ENCODE results near the gene DUSP7. TPM values are rescaled to one million over a fixed set of nuclear protein-coding genes. Genes with fewer than 3 reads are reported as not detected.
"Not testable (repeated sequence)": the region's sequence is repeated elsewhere in the genome, so short reads cannot be mapped to it uniquely, and the experiment has no call there.

Gene DUSP7
- polyA plus RNA-seq, 2 donors: 18.2 to 35.2 TPM

GRCh38 chr3:52043039-52043438 lies 13.3 kb downstream of the DUSP7 start:
- H3K27me3 ChIP-seq (ENCODE audit: control insufficient read depth in 1 of 2, insufficient read depth in 2 of 2, low read length in 2 of 2); H3K4me3 ChIP-seq (ENCODE audit: low read depth in 1 of 2, low read length in 2 of 2); H3K36me3 ChIP-seq (ENCODE audit: control insufficient read depth in 2 of 2, insufficient read depth in 2 of 2, low read length in 1 of 2); H3K9me3 ChIP-seq (ENCODE audit: control insufficient read depth in 2 of 2, insufficient read depth in 1 of 2, low read depth in 1 of 2, low read length in 1 of 2); H3K27ac ChIP-seq (ENCODE audit: low read depth in 2 of 2, low read length in 1 of 2): not testable (repeated sequence)
- WGBS, 2 donors: 86 to 97% methylated on average over 1 of the region's 1 CpG
- peaks cover 0 to 60% of the 10 kb centered on the region in 2 donors for H3K4me1 ChIP-seq (ENCODE audit: control insufficient read depth in 2 of 2, insufficient read depth in 2 of 2, low read length in 1 of 2)

- Histone ChIP-seq H3K36me3 (ENCODE audit: control insufficient read depth in 2 of 2, insufficient read depth in 2 of 2, low read length in 1 of 2) (no peaks in the 10 kb centered on the region), H3K27me3 (ENCODE audit: control insufficient read depth in 1 of 2, insufficient read depth in 2 of 2, low read length in 2 of 2) (no peaks in the 10 kb centered on the region), H3K27ac (ENCODE audit: low read depth in 2 of 2, low read length in 1 of 2) (no peak overlapping the region), H3K4me1 (ENCODE audit: control insufficient read depth in 2 of 2, insufficient read depth in 2 of 2, low read length in 1 of 2) (peaks cover 0 to 48% of the 10 kb centered on the region in 2 donors), H3K9me3 (ENCODE audit: control insufficient read depth in 2 of 2, insufficient read depth in 1 of 2, low read depth in 1 of 2, low read length in 1 of 2) (no peaks in the 10 kb centered on the region), H3K4me3 (ENCODE audit: low read depth in 1 of 2, low read length in 2 of 2) (no peak overlapping the region)
- 66 to 67% methylated on average over 10 of the region's 10 CpGs for WGBS, 2 donors
Measured at GRCh38 chr3:52041118-52041731, 15.1 kb downstream of the DUSP7 start.

GRCh38 chr3:52040600-52040999 lies 15.8 kb downstream of the DUSP7 start:
- Histone ChIP-seq H3K36me3 (ENCODE audit: control insufficient read depth in 2 of 2, insufficient read depth in 2 of 2, low read length in 1 of 2) (no peaks in the 10 kb centered on the region), H3K27me3 (ENCODE audit: control insufficient read depth in 1 of 2, insufficient read depth in 2 of 2, low read length in 2 of 2) (no peaks in the 10 kb centered on the region), H3K4me3 (ENCODE audit: low read depth in 1 of 2, low read length in 2 of 2) (no peak overlapping the region), H3K9me3 (ENCODE audit: control insufficient read depth in 2 of 2, insufficient read depth in 1 of 2, low read depth in 1 of 2, low read length in 1 of 2) (no peaks in the 10 kb centered on the region), H3K4me1 (ENCODE audit: control insufficient read depth in 2 of 2, insufficient read depth in 2 of 2, low read length in 1 of 2) (peaks cover 0 to 42% of the 10 kb centered on the region in 2 donors), H3K27ac (ENCODE audit: low read depth in 2 of 2, low read length in 1 of 2) (no peak overlapping the region)
- 80 to 87% methylated on average over 8 of the region's 8 CpGs for WGBS, 2 donors

- no peak overlapping the region for H3K4me3 ChIP-seq (ENCODE audit: low read depth in 1 of 2, low read length in 2 of 2)
- 40 to 45% methylated on average over 17 of the region's 17 CpGs for WGBS, 2 donors
- H3K4me1 ChIP-seq (ENCODE audit: control insufficient read depth in 2 of 2, insufficient read depth in 2 of 2, low read length in 1 of 2): peaks cover 0 to 34% of the 10 kb centered on the region in 2 donors
- no peaks in the 10 kb centered on the region for H3K9me3 ChIP-seq (ENCODE audit: control insufficient read depth in 2 of 2, insufficient read depth in 1 of 2, low read depth in 1 of 2, low read length in 1 of 2)
- no peaks in the 10 kb centered on the region for H3K36me3 ChIP-seq (ENCODE audit: control insufficient read depth in 2 of 2, insufficient read depth in 2 of 2, low read length in 1 of 2)
- H3K27me3 ChIP-seq (ENCODE audit: control insufficient read depth in 1 of 2, insufficient read depth in 2 of 2, low read length in 2 of 2): no peaks in the 10 kb centered on the region
- peak overlapping the region in 1 of 2 donors; percentile 5 for H3K27ac ChIP-seq (ENCODE audit: low read depth in 2 of 2, low read length in 1 of 2)
Measured at GRCh38 chr3:52039846-52040245, 16.5 kb downstream of the DUSP7 start.

GRCh38 chr3:52039426-52039825 lies 16.9 kb downstream of the DUSP7 start:
- H3K4me3 ChIP-seq (ENCODE audit: low read depth in 1 of 2, low read length in 2 of 2): no peak overlapping the region
- no peaks in the 10 kb centered on the region for H3K27me3 ChIP-seq (ENCODE audit: control insufficient read depth in 1 of 2, insufficient read depth in 2 of 2, low read length in 2 of 2)
- no peaks in the 10 kb centered on the region for H3K36me3 ChIP-seq (ENCODE audit: control insufficient read depth in 2 of 2, insufficient read depth in 2 of 2, low read length in 1 of 2)
- H3K9me3 ChIP-seq (ENCODE audit: control insufficient read depth in 2 of 2, insufficient read depth in 1 of 2, low read depth in 1 of 2, low read length in 1 of 2): no peaks in the 10 kb centered on the region
- H3K4me1 ChIP-seq (ENCODE audit: control insufficient read depth in 2 of 2, insufficient read depth in 2 of 2, low read length in 1 of 2): peaks cover 0 to 33% of the 10 kb centered on the region in 2 donors
- WGBS, 2 donors: 81 to 84% methylated on average over 4 of the region's 4 CpGs
- H3K27ac ChIP-seq (ENCODE audit: low read depth in 2 of 2, low read length in 1 of 2): peak overlapping the region in 1 of 2 donors; percentile 5

GRCh38 chr3:52038227-52038626 lies 18.1 kb downstream of the DUSP7 start:
- Histone ChIP-seq H3K27ac (ENCODE audit: low read depth in 2 of 2, low read length in 1 of 2) (no peak overlapping the region), H3K27me3 (ENCODE audit: control insufficient read depth in 1 of 2, insufficient read depth in 2 of 2, low read length in 2 of 2) (no peaks in the 10 kb centered on the region), H3K9me3 (ENCODE audit: control insufficient read depth in 2 of 2, insufficient read depth in 1 of 2, low read depth in 1 of 2, low read length in 1 of 2) (no peaks in the 10 kb centered on the region), H3K4me3 (ENCODE audit: low read depth in 1 of 2, low read length in 2 of 2) (no peak overlapping the region), H3K36me3 (ENCODE audit: control insufficient read depth in 2 of 2, insufficient read depth in 2 of 2, low read length in 1 of 2) (no peaks in the 10 kb centered on the region), H3K4me1 (ENCODE audit: control insufficient read depth in 2 of 2, insufficient read depth in 2 of 2, low read length in 1 of 2) (peaks cover 0 to 28% of the 10 kb centered on the region in 2 donors)
- 40 to 76% methylated on average over 6 of the region's 6 CpGs for WGBS, 2 donors

GRCh38 chr3:52037291-52037690 lies 19.1 kb downstream of the DUSP7 start:
- 78 to 87% methylated on average over 4 of the region's 4 CpGs for WGBS, 2 donors
- Histone ChIP-seq H3K4me3 (ENCODE audit: low read depth in 1 of 2, low read length in 2 of 2) (no peak overlapping the region), H3K27ac (ENCODE audit: low read depth in 2 of 2, low read length in 1 of 2) (no peak overlapping the region), H3K9me3 (ENCODE audit: control insufficient read depth in 2 of 2, insufficient read depth in 1 of 2, low read depth in 1 of 2, low read length in 1 of 2) (no peaks in the 10 kb centered on the region), H3K36me3 (ENCODE audit: control insufficient read depth in 2 of 2, insufficient read depth in 2 of 2, low read length in 1 of 2) (no peaks in the 10 kb centered on the region), H3K27me3 (ENCODE audit: control insufficient read depth in 1 of 2, insufficient read depth in 2 of 2, low read length in 2 of 2) (no peaks in the 10 kb centered on the region), H3K4me1 (ENCODE audit: control insufficient read depth in 2 of 2, insufficient read depth in 2 of 2, low read length in 1 of 2) (peaks cover 0 to 35% of the 10 kb centered on the region in 2 donors)

GRCh38 chr3:52036829-52037228 lies 19.5 kb downstream of the DUSP7 start:
- H3K27me3 ChIP-seq (ENCODE audit: control insufficient read depth in 1 of 2, insufficient read depth in 2 of 2, low read length in 2 of 2): no peaks in the 10 kb centered on the region
- no peak overlapping the region for H3K4me3 ChIP-seq (ENCODE audit: low read depth in 1 of 2, low read length in 2 of 2)
- no peaks in the 10 kb centered on the region for H3K9me3 ChIP-seq (ENCODE audit: control insufficient read depth in 2 of 2, insufficient read depth in 1 of 2, low read depth in 1 of 2, low read length in 1 of 2)
- WGBS, 2 donors: 42 to 48% methylated on average over 5 of the region's 5 CpGs
- no peak overlapping the region for H3K27ac ChIP-seq (ENCODE audit: low read depth in 2 of 2, low read length in 1 of 2)
- no peaks in the 10 kb centered on the region for H3K36me3 ChIP-seq (ENCODE audit: control insufficient read depth in 2 of 2, insufficient read depth in 2 of 2, low read length in 1 of 2)
- peaks cover 0 to 35% of the 10 kb centered on the region in 2 donors for H3K4me1 ChIP-seq (ENCODE audit: control insufficient read depth in 2 of 2, insufficient read depth in 2 of 2, low read length in 1 of 2)

GRCh38 chr3:52036222-52036694 lies 20.1 kb downstream of the DUSP7 start:
- no peak overlapping the region for H3K27ac ChIP-seq (ENCODE audit: low read depth in 2 of 2, low read length in 1 of 2)
- 55 to 66% methylated on average over 5 of the region's 5 CpGs for WGBS, 2 donors
- H3K36me3 ChIP-seq (ENCODE audit: control insufficient read depth in 2 of 2, insufficient read depth in 2 of 2, low read length in 1 of 2): no peaks in the 10 kb centered on the region
- H3K27me3 ChIP-seq (ENCODE audit: control insufficient read depth in 1 of 2, insufficient read depth in 2 of 2, low read length in 2 of 2): no peaks in the 10 kb centered on the region
- peaks cover 0 to 35% of the 10 kb centered on the region in 2 donors for H3K4me1 ChIP-seq (ENCODE audit: control insufficient read depth in 2 of 2, insufficient read depth in 2 of 2, low read length in 1 of 2)
- no peaks in the 10 kb centered on the region for H3K9me3 ChIP-seq (ENCODE audit: control insufficient read depth in 2 of 2, insufficient read depth in 1 of 2, low read depth in 1 of 2, low read length in 1 of 2)
- no peak overlapping the region for H3K4me3 ChIP-seq (ENCODE audit: low read depth in 1 of 2, low read length in 2 of 2)

- Histone ChIP-seq H3K27ac (ENCODE audit: low read depth in 2 of 2, low read length in 1 of 2) (no peak overlapping the region), H3K27me3 (ENCODE audit: control insufficient read depth in 1 of 2, insufficient read depth in 2 of 2, low read length in 2 of 2) (no peaks in the 10 kb centered on the region), H3K4me1 (ENCODE audit: control insufficient read depth in 2 of 2, insufficient read depth in 2 of 2, low read length in 1 of 2) (peaks cover under 1 to 37% of the 10 kb centered on the region in 2 donors), H3K9me3 (ENCODE audit: control insufficient read depth in 2 of 2, insufficient read depth in 1 of 2, low read depth in 1 of 2, low read length in 1 of 2) (no peaks in the 10 kb centered on the region), H3K4me3 (ENCODE audit: low read depth in 1 of 2, low read length in 2 of 2) (no peak overlapping the region), H3K36me3 (ENCODE audit: control insufficient read depth in 2 of 2, insufficient read depth in 2 of 2, low read length in 1 of 2) (no peaks in the 10 kb centered on the region)
- WGBS, 2 donors: 83 to 95% methylated on average over 3 of the region's 3 CpGs
Measured at GRCh38 chr3:52034651-52035050, 21.7 kb downstream of the DUSP7 start.
